Measurements from ENCODE around the gene LIPC.

LIPC gene

DNA sequence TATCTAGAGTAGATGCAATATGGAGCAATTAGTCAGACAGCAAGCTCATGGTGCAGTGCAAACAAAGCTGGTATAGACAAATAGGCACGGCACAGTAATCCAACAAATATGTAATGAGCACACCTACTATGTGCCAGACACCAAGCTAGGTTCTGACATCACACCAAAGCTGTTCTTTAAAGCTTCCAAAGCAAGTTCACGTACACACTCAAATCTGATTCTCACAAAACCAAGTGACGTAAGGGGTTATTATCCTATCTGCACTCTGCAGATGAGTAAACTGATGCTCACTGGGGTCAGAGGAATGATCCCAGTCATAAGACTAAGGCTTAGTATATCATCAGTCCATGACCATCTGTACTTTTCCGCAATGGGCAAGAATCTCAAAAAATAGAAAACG is 27.8 kb upstream of the LIPC start:
- DNase-seq, result no peak
- in situ Hi-C loops (cut with MboI; ENCODE audit: low pct_unique_long_range_greater_than_20kb, low sequenced_read_pairs), result no loop called here

DNA sequence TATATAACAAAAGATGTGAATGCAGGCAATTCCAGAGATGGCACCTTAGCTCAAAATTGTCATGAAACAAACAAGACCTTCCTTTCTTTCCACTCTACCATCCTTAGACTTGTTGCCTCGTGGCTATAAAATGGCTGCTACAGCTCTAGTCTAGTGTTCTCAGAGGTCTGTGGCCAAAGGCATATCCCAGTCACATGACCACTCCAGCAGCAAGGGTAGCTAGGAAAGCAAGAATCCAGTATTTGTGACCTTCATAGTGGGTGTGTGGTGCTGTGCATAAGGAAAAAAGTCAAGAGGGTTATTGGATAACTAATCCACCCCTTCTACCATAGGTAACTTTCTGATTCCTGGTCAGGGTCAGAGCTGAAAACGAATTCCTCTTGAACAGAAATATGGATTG is 27.1 kb upstream of the LIPC start:
- DNase-seq, result no peak
- in situ Hi-C loops (cut with MboI; ENCODE audit: low pct_unique_long_range_greater_than_20kb, low sequenced_read_pairs), result no loop called here

DNA sequence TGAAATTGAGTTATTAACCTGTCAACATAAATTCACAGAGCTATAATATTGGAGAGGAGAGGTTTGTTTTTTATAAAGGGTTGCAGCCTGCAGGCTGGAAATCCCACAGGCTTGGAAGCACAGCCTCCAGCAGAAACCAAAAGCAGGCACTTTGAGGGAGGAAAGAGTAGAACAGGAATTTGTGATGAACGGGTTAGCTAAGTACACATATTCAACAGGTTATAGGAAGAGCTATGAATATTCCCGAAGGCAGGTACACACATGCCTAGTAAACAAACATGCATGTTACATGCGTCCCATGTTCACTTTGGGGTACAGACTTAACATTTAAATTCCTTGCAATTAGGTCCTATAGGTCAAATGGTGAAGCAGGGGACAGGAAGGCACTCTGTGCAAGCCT is 25.9 kb upstream of the LIPC start:
- in situ Hi-C loops (cut with MboI; ENCODE audit: low pct_unique_long_range_greater_than_20kb, low sequenced_read_pairs), result no loop called here
- DNase-seq, result no peak

DNA sequence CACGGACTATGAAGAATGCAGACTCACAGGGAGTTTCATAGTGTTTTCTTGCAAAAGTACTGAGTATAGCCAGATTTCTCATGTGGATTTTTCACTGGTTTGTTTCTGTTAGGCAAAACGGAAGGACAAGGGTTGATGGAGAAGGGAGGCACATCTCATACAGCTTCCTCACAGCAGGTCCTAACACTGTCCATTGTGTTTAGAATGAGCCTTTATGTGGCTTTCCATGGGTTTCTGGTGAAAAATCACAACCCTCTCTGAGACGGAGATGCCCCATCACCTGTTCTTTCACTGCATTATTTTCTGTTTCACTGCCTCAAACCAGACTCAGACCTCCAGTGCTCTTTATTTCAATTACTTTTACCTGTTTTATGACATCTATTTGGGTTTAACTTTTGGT is 25.0 kb upstream of the LIPC start:
- in situ Hi-C loops (cut with MboI; ENCODE audit: low pct_unique_long_range_greater_than_20kb, low sequenced_read_pairs), result no loop called here
- DNase-seq, result no peak

DNA sequence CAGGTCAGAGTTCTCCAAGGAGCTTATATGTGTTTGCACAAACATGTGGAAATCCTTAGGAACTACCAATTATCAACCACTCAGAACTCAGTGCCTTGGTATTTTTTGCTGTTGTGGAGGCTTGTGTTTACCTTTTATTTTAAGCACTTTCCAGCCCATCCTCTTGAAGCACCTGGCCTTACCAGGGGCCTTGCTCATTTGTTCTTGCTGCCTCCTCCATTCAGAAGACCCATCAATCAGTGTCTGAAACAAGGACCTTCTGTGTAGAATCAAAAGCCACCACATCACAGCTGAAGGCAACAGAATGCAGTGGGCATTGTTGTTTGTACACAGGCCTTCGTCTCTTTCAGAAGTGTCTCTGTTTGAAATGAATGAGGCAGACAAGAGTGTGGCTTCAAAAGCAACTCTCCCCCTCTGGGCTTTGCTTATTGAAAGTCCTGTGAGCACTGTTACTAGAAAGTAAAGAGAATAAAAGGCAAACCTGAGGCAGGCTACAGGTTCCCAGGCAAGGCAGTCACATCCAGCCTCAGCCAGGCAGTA is 24.5 kb upstream of the LIPC start:
- in situ Hi-C loops (cut with MboI; ENCODE audit: low pct_unique_long_range_greater_than_20kb, low sequenced_read_pairs), result no loop called here
- DNase-seq, result no peak

DNA sequence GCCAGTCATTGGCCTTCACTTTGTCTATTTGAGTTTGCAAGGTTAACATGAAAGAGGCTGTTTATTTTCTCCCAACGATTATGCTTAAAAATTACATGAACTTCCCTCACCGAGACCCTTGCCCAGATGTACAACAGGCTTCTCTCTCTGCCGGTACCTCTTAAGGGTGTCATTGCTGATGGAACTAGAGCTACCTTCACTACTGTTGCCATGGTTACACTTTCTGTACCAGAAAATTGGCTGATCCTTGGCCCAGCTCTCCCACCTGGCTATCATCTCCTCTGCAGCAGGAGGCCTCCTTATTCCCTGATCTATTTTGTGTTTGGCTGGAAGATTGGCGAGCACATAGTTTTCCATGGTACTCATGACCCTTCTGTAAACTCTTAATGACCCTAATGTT is 24.0 kb upstream of the LIPC start:
- in situ Hi-C loops (cut with MboI; ENCODE audit: low pct_unique_long_range_greater_than_20kb, low sequenced_read_pairs), result no loop called here
- DNase-seq, result no peak

DNA sequence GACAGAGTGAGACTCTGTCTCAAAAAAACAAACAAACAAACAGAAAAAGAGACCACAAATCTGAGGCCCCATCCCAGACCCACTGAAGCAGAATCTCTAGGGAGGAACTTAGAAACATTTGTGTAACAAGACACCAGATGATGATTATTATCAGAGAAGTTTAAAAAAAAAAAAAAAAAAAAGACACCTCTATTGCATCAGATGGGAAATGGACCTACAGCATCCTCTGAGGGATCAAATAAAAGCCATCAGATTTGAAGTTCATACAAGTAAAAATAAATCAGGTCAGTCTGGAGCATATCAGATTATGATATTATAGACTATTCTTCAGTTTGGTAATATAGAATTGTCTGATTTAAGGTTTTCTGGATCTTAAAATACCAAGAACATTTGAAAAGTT is 21.9 kb upstream of the LIPC start:
- peak; percentile 16 for DNase-seq
- in situ Hi-C loops (cut with MboI; ENCODE audit: low pct_unique_long_range_greater_than_20kb, low sequenced_read_pairs), result no loop called here

DNA sequence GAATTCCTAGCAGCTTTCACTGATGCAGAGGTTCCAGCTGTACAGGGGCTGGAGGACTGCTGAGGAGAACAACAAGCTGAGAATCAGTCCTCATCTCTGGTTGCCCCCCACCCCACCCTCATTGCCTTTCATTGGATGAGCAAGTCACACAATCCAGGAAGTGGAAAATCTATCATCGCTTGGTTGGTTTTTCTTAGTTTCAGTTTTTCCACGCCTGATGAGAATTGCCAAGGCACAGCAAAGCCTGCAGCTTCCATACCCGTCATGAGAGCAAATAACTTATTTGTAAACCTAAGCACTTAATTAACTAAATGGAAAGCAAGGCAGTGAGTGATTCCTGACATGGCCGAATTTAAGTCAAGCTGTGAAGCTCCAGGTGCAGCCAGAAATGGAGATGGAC is 21.4 kb upstream of the LIPC start:
- peak; percentile 71 for DNase-seq

DNA sequence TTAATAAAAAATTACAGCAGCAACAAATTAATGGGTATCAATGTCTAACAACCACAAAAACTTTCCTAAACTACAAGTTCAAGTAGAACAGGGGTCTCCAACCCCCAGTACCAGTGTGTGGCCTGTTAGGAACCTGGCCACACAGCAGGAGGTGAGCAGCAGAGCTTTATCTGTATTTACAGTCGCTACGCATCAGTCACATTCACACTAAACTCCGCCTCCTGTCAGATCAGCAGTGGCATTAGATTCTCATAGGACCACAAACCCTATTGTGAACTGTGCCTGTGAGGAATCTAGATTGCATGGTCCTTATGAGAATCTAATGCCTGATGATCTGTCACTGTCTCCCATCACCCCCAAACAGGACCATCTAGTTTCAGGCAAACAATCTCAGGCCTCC is 18.5 kb upstream of the LIPC start:
- in situ Hi-C loops (cut with MboI; ENCODE audit: low pct_unique_long_range_greater_than_20kb, low sequenced_read_pairs), result no loop called here
- DNase-seq, result no peak

More for the DNA sequence above, 21.4 kb upstream of the LIPC start:
- in situ Hi-C loops (cut with MboI; ENCODE audit: low pct_unique_long_range_greater_than_20kb, low sequenced_read_pairs), result no loop called here

DNA sequence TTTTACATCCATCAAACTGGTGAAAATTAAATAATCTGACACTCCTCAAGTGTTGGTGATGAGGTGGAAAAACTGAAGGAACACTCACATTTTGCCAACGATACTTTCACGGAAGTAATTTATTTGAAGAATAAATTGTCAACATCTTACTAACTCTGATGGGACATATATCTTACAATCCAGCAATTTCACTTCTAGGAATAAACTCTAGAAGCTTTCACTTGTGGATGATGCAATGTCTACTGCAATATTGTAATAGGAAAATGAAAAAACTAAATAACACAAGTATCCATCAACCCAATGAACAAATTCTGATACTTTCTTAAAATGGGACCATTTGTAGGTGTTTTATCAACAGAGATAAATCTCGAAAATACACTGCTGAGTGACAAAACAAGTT is 16.2 kb upstream of the LIPC start:
- DNase-seq, result no peak
- in situ Hi-C loops (cut with MboI; ENCODE audit: low pct_unique_long_range_greater_than_20kb, low sequenced_read_pairs), result no loop called here

DNA sequence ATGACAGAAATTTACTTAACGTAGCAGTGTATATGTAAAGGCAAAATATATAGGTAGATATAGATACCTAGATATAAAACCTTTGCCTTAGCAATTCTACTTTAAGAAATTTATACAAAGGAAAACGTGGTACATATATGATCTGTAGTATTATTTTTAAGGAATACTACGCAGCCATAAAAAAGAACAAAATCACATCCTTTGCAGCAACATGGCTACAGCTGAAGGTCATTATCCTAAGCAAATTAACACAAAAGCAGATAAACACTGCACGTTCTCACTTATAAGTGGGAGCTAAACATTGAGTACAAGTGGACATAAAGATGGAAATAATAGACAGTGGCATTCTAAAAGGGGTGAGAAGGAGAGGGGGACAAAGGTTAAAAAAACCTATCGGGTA is 14.8 kb upstream of the LIPC start:
- no peak for DNase-seq
- in situ Hi-C loops (cut with MboI; ENCODE audit: low pct_unique_long_range_greater_than_20kb, low sequenced_read_pairs), result no loop called here

DNA sequence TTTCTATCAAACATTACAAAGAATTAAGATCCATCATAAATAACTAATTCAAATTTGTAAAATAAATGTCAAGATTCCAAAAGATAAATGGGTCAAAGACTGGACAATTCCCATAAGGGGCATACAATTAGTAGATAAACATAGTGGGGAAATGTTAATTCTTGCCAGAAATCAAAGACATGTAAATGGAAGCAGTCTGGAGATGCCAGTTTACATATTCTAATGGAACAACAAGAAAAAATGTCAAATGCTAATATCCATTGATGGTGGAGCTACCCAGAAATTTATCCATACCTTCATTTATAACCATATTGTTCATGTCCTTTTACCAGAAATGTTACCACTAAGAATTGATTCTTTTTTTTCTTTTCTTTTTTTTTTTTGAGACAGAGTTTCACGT is 13.7 kb upstream of the LIPC start:
- DNase-seq, result no peak

DNA sequence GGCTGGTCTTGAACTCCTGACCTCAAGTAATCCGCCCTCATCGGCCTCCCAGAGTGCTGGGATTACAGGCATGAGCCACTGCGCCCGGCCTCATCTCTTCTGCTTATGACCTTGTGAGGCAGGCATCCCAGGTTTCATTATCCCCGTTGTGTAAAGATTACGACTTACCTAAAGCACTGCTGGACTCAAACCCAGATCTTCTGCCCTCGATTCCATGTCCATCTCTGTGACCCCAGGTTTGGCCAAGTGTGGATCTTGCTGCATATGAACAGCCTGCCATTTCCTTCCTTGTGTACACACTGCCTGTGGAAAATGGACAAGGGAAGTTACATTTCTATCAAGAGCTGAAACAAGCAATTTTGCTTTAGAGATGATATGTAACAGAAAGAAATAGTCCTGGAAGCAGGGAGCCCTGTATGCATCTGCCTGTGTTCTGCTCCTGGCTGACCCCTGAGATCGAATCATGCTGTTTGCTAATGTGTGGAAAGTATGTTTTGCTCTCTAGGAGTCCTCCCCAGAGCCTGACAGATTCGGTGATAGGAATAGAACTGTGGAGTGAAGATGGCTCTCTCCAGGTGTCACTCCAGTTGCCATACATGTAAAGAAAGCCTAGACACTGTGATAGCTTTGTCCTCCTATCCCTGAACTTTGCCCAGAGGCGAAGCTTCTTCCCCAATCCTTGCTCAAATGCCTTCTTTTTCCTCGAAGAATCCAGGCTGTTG is 11.8 kb upstream of the LIPC start:
- DNase-seq, result no peak
- in situ Hi-C loops (cut with MboI; ENCODE audit: low pct_unique_long_range_greater_than_20kb, low sequenced_read_pairs), result no loop called here

More for the DNA sequence above, 13.7 kb upstream of the LIPC start:
- in situ Hi-C loops (cut with MboI; ENCODE audit: low pct_unique_long_range_greater_than_20kb, low sequenced_read_pairs), result no loop called here

DNA sequence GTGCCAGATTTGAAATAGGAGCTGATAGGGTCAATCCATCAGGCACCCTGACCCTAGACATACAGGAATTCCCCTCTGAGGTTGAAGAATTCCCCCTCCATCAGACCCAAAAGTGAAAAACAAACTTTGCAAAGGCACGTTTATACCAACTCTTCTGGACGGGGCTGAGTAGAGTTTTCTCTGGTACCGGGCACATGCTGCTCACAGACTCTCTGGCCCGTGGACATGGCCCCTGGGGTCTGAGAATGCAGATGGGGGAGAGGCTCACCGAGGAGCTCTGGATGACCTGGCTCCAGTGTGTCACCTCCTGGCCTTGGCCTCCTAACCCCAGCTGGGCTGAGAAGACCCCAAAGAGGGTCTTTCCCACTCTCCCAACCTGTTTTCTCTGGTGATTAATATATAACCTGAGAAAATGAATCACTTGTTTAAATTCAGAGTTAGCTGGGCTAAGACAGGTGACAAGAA is 11.2 kb upstream of the LIPC start:
- no peak for DNase-seq
- in situ Hi-C loops (cut with MboI; ENCODE audit: low pct_unique_long_range_greater_than_20kb, low sequenced_read_pairs), result no loop called here

DNA sequence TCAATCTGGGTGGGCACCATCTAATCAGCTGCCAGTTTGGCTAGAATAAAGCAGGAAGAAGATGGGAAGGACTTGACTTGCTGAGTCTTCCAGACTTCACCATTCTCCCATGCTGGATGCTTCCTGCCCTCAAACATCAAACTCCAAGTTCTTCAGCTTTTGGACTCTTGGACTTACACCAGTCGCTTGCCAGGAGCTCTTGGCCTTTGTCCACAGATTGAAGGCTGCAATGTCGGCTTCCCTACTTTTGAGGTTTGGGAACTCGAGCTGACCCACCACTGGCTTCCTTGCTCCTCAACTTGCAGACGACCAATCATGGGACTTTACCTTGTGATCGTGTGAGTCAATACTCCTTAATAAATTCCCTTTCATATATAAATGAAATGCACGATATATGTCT is 8.6 kb upstream of the LIPC start:
- in situ Hi-C loops (cut with MboI; ENCODE audit: low pct_unique_long_range_greater_than_20kb, low sequenced_read_pairs), result no loop called here

DNA sequence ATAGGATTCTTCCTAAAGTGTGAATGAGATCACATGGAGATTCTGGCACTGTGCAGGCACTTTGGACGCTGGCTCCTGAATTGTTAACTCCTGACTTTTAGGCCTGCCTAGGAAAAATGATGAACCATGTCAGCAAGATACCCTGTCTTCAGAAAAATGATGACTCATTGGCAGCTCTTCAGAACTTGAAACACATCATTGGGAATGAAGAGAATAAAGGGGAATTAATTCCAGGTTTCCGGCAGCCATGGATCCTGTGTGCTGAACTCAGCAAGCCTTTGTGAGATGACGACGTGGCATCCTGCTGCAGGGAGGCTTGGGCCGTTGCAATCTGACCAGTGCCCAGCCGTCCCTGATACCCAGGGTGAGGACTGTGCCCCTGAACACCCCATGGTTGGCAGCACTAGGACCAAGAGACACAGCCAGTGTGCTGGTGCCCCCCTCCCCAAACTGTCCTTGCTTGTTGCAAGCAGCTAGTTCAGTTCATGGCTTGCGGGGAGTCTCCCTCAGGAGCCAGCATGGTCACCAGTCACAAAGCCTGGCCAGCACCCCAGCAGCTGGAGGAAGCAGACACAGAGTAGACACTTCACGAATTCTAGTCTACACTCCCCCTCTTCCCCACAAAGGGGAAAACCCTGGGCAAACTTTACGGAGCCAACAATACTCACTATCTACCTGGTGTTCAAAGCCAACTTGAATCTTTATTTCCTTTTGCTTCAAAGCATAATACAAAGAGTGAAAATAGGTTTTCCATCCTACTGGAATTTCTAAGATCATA is 7.8 kb upstream of the LIPC start:
- DNase-seq, result no peak
- in situ Hi-C loops (cut with MboI; ENCODE audit: low pct_unique_long_range_greater_than_20kb, low sequenced_read_pairs), result no loop called here

More for the DNA sequence above, 8.6 kb upstream of the LIPC start:
- DNase-seq, result no peak

DNA sequence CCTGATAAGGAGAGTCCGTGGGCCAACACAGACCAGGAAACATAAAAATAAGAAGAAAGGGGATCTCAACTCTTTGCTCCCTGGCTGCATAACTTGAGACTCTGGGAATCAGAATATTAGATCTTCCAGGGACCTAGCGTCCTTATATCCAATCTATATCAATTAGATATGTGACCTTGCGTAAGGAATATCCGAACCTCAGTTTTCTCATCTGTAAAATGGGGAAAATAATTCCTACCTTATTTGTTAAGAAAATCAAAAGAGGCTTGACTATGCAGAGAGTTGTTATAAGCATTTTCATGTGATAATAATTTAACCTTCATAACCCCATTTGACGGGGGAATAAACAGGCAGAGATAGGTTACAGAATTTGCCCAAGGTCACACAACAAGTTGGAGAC is 7.1 kb upstream of the LIPC start:
- DNase-seq, result no peak
- in situ Hi-C loops (cut with MboI; ENCODE audit: low pct_unique_long_range_greater_than_20kb, low sequenced_read_pairs), result no loop called here

DNA sequence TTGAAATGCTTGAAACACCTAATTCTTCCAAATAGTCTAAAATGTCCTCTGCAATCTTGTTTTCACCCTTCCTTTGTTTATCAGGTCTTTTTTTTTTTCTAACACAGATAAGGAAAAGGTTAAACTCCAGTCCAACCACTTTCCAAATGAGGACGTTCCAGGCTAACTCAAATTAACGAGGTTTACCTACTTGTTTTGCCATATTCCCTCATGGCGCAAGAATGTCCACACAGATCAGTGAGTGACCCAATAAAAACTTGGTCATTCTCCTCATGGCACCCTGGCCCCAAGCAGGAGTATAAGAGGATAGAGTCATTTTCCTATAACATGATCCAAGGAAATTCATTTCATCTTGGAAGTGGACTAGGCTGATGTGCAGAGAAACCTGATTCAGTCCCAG is 6.6 kb upstream of the LIPC start:
- no peak for DNase-seq
- in situ Hi-C loops (cut with MboI; ENCODE audit: low pct_unique_long_range_greater_than_20kb, low sequenced_read_pairs), result no loop called here

DNA sequence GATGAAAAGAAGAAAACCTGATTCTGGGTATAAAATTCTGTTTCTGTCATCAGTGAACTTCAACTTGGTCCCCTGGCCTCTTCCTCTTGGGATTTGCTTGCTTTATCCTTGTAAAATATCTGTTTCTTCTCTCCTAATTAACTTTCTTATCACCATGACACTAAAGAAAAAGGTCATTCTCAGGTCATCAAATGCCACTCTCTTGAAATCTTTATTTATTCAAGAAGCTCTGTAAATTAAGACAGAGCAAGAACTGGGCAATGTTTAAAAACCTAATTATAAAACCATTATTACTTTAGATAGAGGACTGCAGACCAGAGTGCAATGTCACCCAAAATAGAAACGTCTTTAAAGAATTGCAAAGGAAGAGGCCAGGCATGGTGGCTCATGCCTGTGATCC is 6.0 kb upstream of the LIPC start:
- in situ Hi-C loops (cut with MboI; ENCODE audit: low pct_unique_long_range_greater_than_20kb, low sequenced_read_pairs), result no loop called here

DNA sequence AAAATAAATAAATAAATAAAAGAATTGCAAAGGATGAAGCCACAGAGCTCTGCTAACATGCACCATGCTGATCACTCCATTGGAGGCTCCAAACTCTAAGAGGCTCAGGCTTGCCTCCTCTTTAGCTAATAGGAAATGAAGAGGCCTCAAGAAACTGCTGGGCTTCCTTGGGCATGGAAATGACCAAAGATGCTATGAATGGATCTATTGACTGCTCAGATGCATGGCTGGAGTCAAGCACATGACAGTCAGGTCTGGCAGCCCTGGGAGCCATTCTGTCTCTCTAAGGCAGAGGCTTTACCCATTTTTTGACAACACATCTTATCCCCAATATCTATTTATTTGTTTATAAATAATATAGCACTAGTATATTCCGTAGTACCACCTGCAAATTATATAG is 5.3 kb upstream of the LIPC start:
- in situ Hi-C loops (cut with MboI; ENCODE audit: low pct_unique_long_range_greater_than_20kb, low sequenced_read_pairs), result no loop called here
- DNase-seq, result no peak

More for the DNA sequence above, 6.0 kb upstream of the LIPC start:
- DNase-seq, result no peak
